Epidermal melanocyte (primary cell): ENCODE measurements around the gene METTL16.
A peak's percentile ranks its signal among the peaks of the same experiment; 100 is the strongest.
"Not testable (repeated sequence)": the region's sequence is repeated elsewhere in the genome, so short reads cannot be mapped to it uniquely, and the experiment has no call there.

Experiments used
- DNase-seq: peaks from one replicate; pipeline ENCODE4 v3.0.0; 2011; ENCODE audit warnings: low spot score; ENCODE audit not compliant: insufficient read length

Gene METTL16

GRCh38 chr17:2452216-2452750 is 59.4 kb downstream of the METTL16 start:
- DNase-seq, result no peak

- no peak for DNase-seq
Observed at GRCh38 chr17:2450016-2450650, 61.6 kb downstream of the METTL16 start.

GRCh38 chr17:2449486-2449885 is 62.2 kb downstream of the METTL16 start:
- DNase-seq, result peak; percentile 46

GRCh38 chr17:2447479-2447878 is 64.2 kb downstream of the METTL16 start:
- not testable (repeated sequence) for DNase-seq

- no peak for DNase-seq
Observed at GRCh38 chr17:2445638-2446037, 66.0 kb downstream of the METTL16 start.

GRCh38 chr17:2444382-2444781 is 67.3 kb downstream of the METTL16 start:
- DNase-seq, result no peak

- DNase-seq, result no peak
Observed at GRCh38 chr17:2442166-2442565, 69.5 kb downstream of the METTL16 start.

GRCh38 chr17:2440930-2441329 is 70.8 kb downstream of the METTL16 start:
- no peak for DNase-seq

GRCh38 chr17:2439997-2440396 is 71.7 kb downstream of the METTL16 start:
- DNase-seq, result not testable (repeated sequence)

GRCh38 chr17:2438823-2439222 is 72.9 kb downstream of the METTL16 start:
- no peak for DNase-seq

- DNase-seq, result no peak
Observed at GRCh38 chr17:2436316-2436905, 75.3 kb downstream of the METTL16 start.

- DNase-seq, result no peak
Observed at GRCh38 chr17:2435862-2436261, 75.8 kb downstream of the METTL16 start.

GRCh38 chr17:2435181-2435741 is 76.4 kb downstream of the METTL16 start:
- no peak for DNase-seq

GRCh38 chr17:2433696-2434095 is 78.0 kb downstream of the METTL16 start:
- no peak for DNase-seq

- DNase-seq, result no peak
Observed at GRCh38 chr17:2427910-2428309, 83.8 kb downstream of the METTL16 start.

GRCh38 chr17:2427215-2427614 is 84.5 kb downstream of the METTL16 start:
- DNase-seq, result no peak

- DNase-seq, result no peak
Observed at GRCh38 chr17:2423271-2423670, 88.4 kb downstream of the METTL16 start.

GRCh38 chr17:2421315-2422147 is 90.2 kb downstream of the METTL16 start:
- no peak for DNase-seq

- DNase-seq, result no peak
Observed at GRCh38 chr17:2420176-2420575, 91.5 kb downstream of the METTL16 start.

GRCh38 chr17:2419486-2419885 is 92.2 kb downstream of the METTL16 start:
- no peak for DNase-seq

- DNase-seq, result no peak
Observed at GRCh38 chr17:2418572-2418971, 93.1 kb downstream of the METTL16 start.
